A673 (cell line): ENCODE measurements around the gene LMO1.

Source experiments
- EZH2 ChIP-seq: fragments of 200-600 bp; sonication (generic); IDR thresholded peaks from 2 replicates; pipeline ENCODE4 v1.6.1; 2017; ENCODE audit warnings: borderline replicate concordance, low read depth, mild to moderate bottlenecking, mixed read lengths, antibody characterized with exemption, low read length; ENCODE audit not compliant: poor library complexity, severe bottlenecking
- TF ChIP-seq, protein P1 (sequence below): fragments of 300-800, 200-600 bp; sonication (generic); conservative IDR thresholded peaks from 2 replicates; pipeline ENCODE4 v1.5.1; 2017; ENCODE audit warnings: low read depth, mild to moderate bottlenecking, antibody characterized with exemption, low read length, moderate library complexity, mixed read lengths

DNA sequence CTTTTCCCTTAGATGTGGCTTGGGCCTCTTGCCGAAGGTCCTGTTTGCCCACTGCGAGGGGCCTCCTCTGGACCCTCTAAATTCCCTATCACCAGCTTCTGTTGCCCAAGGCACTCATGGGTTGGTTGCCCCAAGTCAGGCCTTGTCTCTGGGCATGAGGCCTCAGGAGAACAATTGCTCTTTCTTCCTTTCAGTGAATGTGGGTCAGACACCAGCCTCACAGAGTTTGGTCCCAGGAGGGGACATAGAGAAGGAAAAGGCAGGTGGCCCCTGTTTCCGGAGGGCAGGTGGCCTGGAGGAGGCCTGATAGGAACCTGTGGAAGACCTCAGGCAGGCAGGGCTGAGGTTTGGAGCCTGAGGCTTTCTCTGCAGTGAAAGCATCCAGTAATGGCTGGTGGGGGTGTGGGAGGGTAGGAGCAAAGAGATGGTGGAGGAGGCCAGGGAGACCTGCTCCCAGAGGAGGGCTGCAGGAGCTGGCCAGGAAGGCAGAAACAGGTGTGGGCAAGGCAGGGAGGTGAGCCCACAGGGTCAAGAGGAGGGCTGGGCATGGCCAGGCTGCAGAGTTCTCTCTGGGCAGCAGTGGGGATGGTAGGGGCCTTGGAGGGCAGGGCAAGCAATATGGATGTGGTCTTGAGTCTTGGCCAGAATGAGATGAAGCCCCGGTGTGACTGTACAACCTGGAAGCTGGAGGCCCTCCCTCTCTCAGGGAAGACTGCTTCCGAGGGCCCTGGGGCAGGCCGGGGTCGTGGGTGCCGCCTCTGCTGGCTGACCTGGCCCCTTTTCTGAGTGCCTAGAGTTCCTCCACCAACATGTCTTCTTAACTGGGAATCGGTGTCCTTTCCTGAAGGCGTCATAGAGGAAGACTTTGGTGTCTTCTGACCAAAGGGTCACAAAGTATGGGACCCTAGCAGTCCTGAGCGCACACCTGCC is 28.0 kb upstream of the LMO1 start:
- TF ChIP-seq, protein P1, sequence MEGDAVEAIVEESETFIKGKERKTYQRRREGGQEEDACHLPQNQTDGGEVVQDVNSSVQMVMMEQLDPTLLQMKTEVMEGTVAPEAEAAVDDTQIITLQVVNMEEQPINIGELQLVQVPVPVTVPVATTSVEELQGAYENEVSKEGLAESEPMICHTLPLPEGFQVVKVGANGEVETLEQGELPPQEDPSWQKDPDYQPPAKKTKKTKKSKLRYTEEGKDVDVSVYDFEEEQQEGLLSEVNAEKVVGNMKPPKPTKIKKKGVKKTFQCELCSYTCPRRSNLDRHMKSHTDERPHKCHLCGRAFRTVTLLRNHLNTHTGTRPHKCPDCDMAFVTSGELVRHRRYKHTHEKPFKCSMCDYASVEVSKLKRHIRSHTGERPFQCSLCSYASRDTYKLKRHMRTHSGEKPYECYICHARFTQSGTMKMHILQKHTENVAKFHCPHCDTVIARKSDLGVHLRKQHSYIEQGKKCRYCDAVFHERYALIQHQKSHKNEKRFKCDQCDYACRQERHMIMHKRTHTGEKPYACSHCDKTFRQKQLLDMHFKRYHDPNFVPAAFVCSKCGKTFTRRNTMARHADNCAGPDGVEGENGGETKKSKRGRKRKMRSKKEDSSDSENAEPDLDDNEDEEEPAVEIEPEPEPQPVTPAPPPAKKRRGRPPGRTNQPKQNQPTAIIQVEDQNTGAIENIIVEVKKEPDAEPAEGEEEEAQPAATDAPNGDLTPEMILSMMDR, result no peak
- TF ChIP-seq EZH2, result no peak
